Natural killer cell (primary cell): ENCODE results near the gene GRK6. TPM values are rescaled to one million over a fixed set of nuclear protein-coding genes. Genes with fewer than 3 reads are reported as not detected.

Experiments
- ATAC-seq, 3 donors: fragments of 150-1000 bp in 2 of 3; fragments of 200-7000 bp in 1 of 3; cut with Tn5 transposase; 1 replicate in 1 of 3; 2 replicates in 2 of 3; pipeline ENCODE4 v1.10.0; 2021; ENCODE audit warnings: mild to moderate bottlenecking in 2 of 3, moderate library complexity in 2 of 3
- DNase-seq, 2 donors: peaks; one replicate each; pipeline versions ENCODE4 v3.0.0 to v3.0.0-alpha.2; 2013 to 2021; ENCODE audit warnings: mixed read lengths in 1 of 2
- H3K27ac ChIP-seq: one replicate; pipeline ENCODE4 v1.5.1; 2013; ENCODE audit warnings: mild to moderate bottlenecking, low read length
- H3K27me3 ChIP-seq: one replicate; pipeline ENCODE4 v1.6.1; 2013; ENCODE audit warnings: low read length; ENCODE audit not compliant: control insufficient read depth, insufficient read depth
- H3K36me3 ChIP-seq: one replicate; pipeline ENCODE4 v1.6.1; 2013; ENCODE audit warnings: low read length; ENCODE audit not compliant: control insufficient read depth, insufficient read depth
- H3K4me1 ChIP-seq: one replicate; pipeline ENCODE4 v1.6.1; 2013; ENCODE audit warnings: low read length; ENCODE audit not compliant: control insufficient read depth, insufficient read depth
- H3K4me3 ChIP-seq: one replicate; pipeline ENCODE4 v1.5.1; 2013; ENCODE audit warnings: low read length
- H3K9me3 ChIP-seq: one replicate; pipeline ENCODE4 v1.6.1; 2013; ENCODE audit warnings: low read length; ENCODE audit not compliant: control insufficient read depth, insufficient read depth
- H3K27ac Mint-ChIP-seq, 2 donors: one replicate each; pipeline ENCODE4 v1.8.0; 2022; ENCODE audit warnings: mild to moderate bottlenecking in 2 of 2, mixed read lengths in 2 of 2, moderate library complexity in 1 of 2
- H3K27me3 Mint-ChIP-seq, 2 donors: one replicate each; pipeline ENCODE4 v1.8.0; 2022; ENCODE audit warnings: low read depth in 2 of 2, mixed read lengths in 2 of 2
- H3K36me3 Mint-ChIP-seq: one replicate; pipeline ENCODE4 v1.8.0; 2022; ENCODE audit warnings: mixed read lengths
- H3K4me1 Mint-ChIP-seq, 2 donors: one replicate each; pipeline ENCODE4 v1.8.0; 2022; ENCODE audit warnings: mixed read lengths in 2 of 2
- H3K4me3 Mint-ChIP-seq: one replicate; pipeline ENCODE4 v1.8.0; 2022; ENCODE audit warnings: mild to moderate bottlenecking, moderate library complexity, mixed read lengths
- H3K9me3 Mint-ChIP-seq, 2 donors: one replicate each; pipeline ENCODE4 v1.8.0; 2022; ENCODE audit warnings: mixed read lengths in 2 of 2
- WGBS: methylation state at CpG from one replicate; pipeline ENCODE4 v1.1.7; 2013; ENCODE audit warnings: missing lambda C conversion rate; ENCODE audit not compliant: insufficient coverage; 5-methylcytosine and 5-hydroxymethylcytosine counted together
- intact Hi-C: fragments of 100-400 bp; cut with micrococcal nuclease; formaldehyde crosslinking; loops from one replicate; pipeline ENCODE4 v1.14.2; 2022
- total RNA-seq, 4 donors: library from RNA; stranded (reverse); fragments of 120-200 nt in 1 of 4; gene quantifications; one replicate each; pipeline versions ENCODE4 v1.2.3 to v1.2.4, GENCODE V29; 2013 to 2022
- TF ChIP-seq, protein P1 (sequence below): fragments of 200-600 bp; IDR thresholded peaks from one replicate; pipeline ENCODE4 v1.8.0; 2022; ENCODE audit warnings: antibody characterized with exemption

GRK6 gene
- total RNA-seq, 3 donors from 2014 or later (not counting 1 experiment from before 2014, with no cell fraction given) = 173 to 221 (median 190) TPM

DNA sequence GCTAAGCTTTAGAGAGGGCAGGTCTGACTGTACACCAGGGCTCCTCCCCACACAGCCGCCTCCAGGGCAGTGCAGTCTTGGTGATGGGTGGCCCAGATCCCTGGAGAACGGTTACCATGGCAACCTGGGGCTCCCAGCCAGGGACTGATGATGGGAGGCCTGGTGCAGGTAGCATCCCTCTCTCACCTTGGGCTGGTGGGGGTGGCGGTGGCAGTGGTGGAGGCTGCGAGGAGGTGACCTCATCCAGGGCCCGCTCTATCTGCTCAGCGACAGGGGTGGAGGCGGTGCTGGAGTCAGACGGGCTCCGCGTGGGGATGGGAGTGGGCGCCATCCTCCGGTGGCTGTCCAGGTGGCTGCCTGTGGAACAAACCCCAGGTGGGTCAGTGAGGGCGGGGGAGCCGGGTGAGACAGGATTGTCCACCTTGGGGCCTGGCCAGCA is 32.5 kb downstream of the GRK6 start:
- H3K27me3 ChIP-seq = no peaks in the 10 kb centered on the region
- Mint-ChIP-seq H3K27me3 (no peaks in the 10 kb centered on the region), H3K4me3 (no peak overlapping the region), H3K36me3 (no peaks in the 10 kb centered on the region), H3K4me1 (peaks cover 12 to 19% of the 10 kb centered on the region in 2 donors), H3K27ac (no peak overlapping the region), H3K9me3 (no peaks in the 10 kb centered on the region)
- intact Hi-C loops = loop anchor here (5.0 kb wide), 1 partner anchor 157 kb away; the partner anchor contains the start of genes PRELID1 and RAB24
- no peaks in the 10 kb centered on the region for H3K9me3 ChIP-seq
- ATAC-seq (no peak), DNase-seq (no peak)
- peaks cover 34% of the 10 kb centered on the region for H3K4me1 ChIP-seq
- 96% methylated on average over 14 of the region's 14 CpGs for WGBS
- no peak overlapping the region for H3K4me3 ChIP-seq
- TF ChIP-seq, protein P1, sequence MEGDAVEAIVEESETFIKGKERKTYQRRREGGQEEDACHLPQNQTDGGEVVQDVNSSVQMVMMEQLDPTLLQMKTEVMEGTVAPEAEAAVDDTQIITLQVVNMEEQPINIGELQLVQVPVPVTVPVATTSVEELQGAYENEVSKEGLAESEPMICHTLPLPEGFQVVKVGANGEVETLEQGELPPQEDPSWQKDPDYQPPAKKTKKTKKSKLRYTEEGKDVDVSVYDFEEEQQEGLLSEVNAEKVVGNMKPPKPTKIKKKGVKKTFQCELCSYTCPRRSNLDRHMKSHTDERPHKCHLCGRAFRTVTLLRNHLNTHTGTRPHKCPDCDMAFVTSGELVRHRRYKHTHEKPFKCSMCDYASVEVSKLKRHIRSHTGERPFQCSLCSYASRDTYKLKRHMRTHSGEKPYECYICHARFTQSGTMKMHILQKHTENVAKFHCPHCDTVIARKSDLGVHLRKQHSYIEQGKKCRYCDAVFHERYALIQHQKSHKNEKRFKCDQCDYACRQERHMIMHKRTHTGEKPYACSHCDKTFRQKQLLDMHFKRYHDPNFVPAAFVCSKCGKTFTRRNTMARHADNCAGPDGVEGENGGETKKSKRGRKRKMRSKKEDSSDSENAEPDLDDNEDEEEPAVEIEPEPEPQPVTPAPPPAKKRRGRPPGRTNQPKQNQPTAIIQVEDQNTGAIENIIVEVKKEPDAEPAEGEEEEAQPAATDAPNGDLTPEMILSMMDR = no peak
- no peak overlapping the region for H3K27ac ChIP-seq
- no peaks in the 10 kb centered on the region for H3K36me3 ChIP-seq

DNA sequence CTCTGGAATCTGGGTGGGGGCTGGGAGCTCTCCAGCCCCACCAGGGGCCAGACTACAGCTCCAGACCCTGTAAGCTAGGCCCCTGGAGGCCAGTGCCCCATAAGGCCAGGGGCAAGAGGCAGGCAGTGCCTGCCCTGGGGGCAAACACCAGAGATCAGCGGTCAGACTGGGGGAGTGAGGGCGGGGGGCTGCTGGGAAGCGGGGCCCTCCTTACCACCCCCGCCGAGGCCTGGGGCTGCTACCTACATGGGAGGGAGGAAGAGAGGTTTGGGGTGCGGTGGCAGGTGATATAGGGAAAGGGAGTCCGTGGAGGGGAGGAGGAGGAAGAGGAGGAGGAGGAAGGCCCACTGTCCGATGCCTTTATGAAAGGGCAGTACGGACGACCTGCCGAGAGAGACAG is 32.9 kb downstream of the GRK6 start:
- 95% methylated on average over 11 of the region's 11 CpGs for WGBS
- H3K4me3 Mint-ChIP-seq = no peak overlapping the region

DNA sequence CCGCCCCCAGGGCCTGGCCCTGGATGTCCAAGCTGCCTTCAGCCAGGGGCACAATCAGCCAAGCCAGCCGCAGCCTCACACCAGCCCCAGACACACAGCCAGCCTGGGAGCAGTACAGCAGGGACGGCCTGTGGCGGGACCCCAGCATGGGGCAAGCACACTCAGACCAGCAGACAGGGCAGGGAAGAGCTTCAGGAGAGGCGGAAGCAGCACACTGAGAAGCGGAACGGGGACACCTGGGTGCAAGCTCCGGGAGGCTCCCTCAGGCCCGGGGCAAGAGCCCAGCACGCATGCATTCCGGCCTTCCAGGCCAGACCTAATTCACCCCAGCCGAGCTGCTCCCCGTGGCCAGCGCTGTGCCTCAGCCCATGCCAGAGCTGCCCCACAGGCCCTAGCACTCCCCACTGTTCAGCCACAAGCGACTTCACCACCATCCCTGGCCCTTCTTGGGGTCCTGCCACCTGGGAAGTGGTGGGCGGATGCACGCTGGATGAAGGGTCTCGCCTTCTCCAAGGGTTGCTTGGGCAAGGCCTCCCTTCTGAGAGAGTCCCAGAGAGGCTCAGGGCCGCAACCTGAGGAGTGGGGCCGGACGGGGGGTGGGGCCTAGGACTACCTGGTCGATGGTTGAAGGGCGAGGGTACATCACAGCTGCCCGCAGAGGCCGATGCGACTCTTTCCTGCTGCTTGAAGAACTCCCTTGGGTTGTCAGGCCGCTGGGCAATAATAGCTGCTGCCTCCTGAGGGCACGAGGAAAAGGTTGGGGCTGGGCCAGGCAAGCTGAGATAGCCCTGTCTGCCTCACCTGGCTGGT is 33.5 kb downstream of the GRK6 start:
- H3K4me3 ChIP-seq = no peak overlapping the region
- ATAC-seq (no peak), DNase-seq (no peak)
- peaks cover 27% of the 10 kb centered on the region for H3K4me1 ChIP-seq
- H3K4me3 Mint-ChIP-seq = no peak overlapping the region
- no peaks in the 10 kb centered on the region for H3K36me3 ChIP-seq
- H3K4me1 Mint-ChIP-seq = peaks cover 10 to 15% of the 10 kb centered on the region in 2 donors
- no peaks in the 10 kb centered on the region for H3K27me3 Mint-ChIP-seq
- no peaks in the 10 kb centered on the region for H3K9me3 ChIP-seq
- intact Hi-C loops = loop anchor here (5.0 kb wide), 1 partner anchor 158 kb away; the partner anchor contains the start of genes PRELID1 and RAB24
- no peaks in the 10 kb centered on the region for H3K27me3 ChIP-seq
- no peak overlapping the region for H3K27ac Mint-ChIP-seq
- 97% methylated on average over 28 of the region's 28 CpGs for WGBS
- no peaks in the 10 kb centered on the region for H3K9me3 Mint-ChIP-seq
- no peak overlapping the region for H3K27ac ChIP-seq
- TF ChIP-seq, protein P1 = no peak
- H3K36me3 Mint-ChIP-seq = no peaks in the 10 kb centered on the region

More for the DNA sequence above, 32.9 kb downstream of the GRK6 start:
- no peak overlapping the region for H3K4me3 ChIP-seq
- no peak for DNase-seq
- Mint-ChIP-seq H3K27ac (no peak overlapping the region), H3K36me3 (no peaks in the 10 kb centered on the region), H3K4me1 (peaks cover 10 to 15% of the 10 kb centered on the region in 2 donors), H3K27me3 (no peaks in the 10 kb centered on the region), H3K9me3 (no peaks in the 10 kb centered on the region)
- H3K9me3 ChIP-seq = no peaks in the 10 kb centered on the region
- H3K36me3 ChIP-seq = no peaks in the 10 kb centered on the region
- H3K27ac ChIP-seq = no peak overlapping the region
- intact Hi-C loops = loop anchor here (5.0 kb wide), 1 partner anchor 157 kb away; the partner anchor contains the start of genes PRELID1 and RAB24
- no peak for ATAC-seq
- H3K4me1 ChIP-seq = peaks cover 30% of the 10 kb centered on the region
- H3K27me3 ChIP-seq = no peaks in the 10 kb centered on the region
- TF ChIP-seq, protein P1 = no peak
